GM23248 (cell line): ENCODE results near the gene HNRNPA2B1.

Experiments used
- EZH2 ChIP-seq: fragments of 200-600 bp; sonication (generic); IDR thresholded peaks from 2 replicates; pipeline ENCODE4 v1.6.1; 2018; ENCODE audit warnings: antibody characterized with exemption, mild to moderate bottlenecking; ENCODE audit not compliant: insufficient read depth, poor library complexity, severe bottlenecking
- EZH2phosphoT487 ChIP-seq: fragments of 200-600 bp; sonication (generic); IDR thresholded peaks from 2 replicates; pipeline ENCODE4 v1.6.1; 2018; ENCODE audit warnings: antibody characterized with exemption, moderate library complexity, mild to moderate bottlenecking, low read depth; ENCODE audit not compliant: insufficient read depth

GRCh38 chr7:26198781-26199169 lies 1.8 kb downstream of the HNRNPA2B1 start:
- TF ChIP-seq EZH2phosphoT487 = no peak
- TF ChIP-seq EZH2 = no peak
